Measurements from ENCODE around the gene GINS3. TPM values are rescaled to one million over a fixed set of nuclear protein-coding genes. Genes with fewer than 3 reads are reported as not detected.

GINS3 gene
- total RNA-seq, 1 experiment from 2014 or later, result 11.3 TPM

DNA sequence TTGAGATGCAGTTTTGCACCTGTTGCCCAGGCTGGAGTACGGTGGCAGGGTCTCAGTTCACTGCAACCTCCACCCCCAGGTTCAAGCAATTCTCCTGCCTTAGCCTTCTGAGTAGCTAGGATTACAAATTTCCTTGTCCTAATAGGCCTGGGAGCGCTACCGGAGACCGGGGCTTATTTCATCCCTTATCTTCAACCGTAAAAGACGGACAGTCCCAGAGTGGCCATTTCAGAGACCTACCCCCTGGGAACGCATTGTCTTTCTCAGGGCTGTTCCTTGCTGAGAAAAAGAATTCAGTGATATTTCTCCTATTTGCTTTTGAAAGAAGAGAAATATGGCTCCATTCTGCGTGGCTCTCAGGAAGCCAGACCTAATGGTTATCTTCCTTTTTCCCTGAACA, 39.6 kb upstream of the GINS3 start:
- 0 out of 2 replicates have a peak, but pooled peaks cover 7% of the 10 kb centered on the region for H3K9me2 ChIP-seq (ENCODE audit: insufficient read depth)
- H3K4me3 ChIP-seq, result no peak overlapping the region
- H3K36me3 ChIP-seq (ENCODE audit: low read depth), result no peaks in the 10 kb centered on the region
- H3K79me2 ChIP-seq (ENCODE audit: low read depth), result no peaks in the 10 kb centered on the region
- CTCF ChIA-PET, result no interaction called here
- no peaks in the 10 kb centered on the region for H4K20me1 ChIP-seq (ENCODE audit: insufficient read depth)
- POLR2A ChIA-PET (ENCODE audit: unreplicated experiment), result no interaction called here
- DNase-seq, result no peak
- intact Hi-C loops (cut with micrococcal nuclease; ENCODE audit: unreplicated experiment), result no loop called here
- no TSS peak for BruUV-seq (replicated peaks)
- H3K27ac ChIP-seq, result no peak overlapping the region
- no peaks in the 10 kb centered on the region; the same call in 1 of the 2 replicates for H3K9me3 ChIP-seq (ENCODE audit: insufficient read depth, low read depth)
- no peak overlapping the region for H2AFZ ChIP-seq
- TF ChIP-seq, protein P1, sequence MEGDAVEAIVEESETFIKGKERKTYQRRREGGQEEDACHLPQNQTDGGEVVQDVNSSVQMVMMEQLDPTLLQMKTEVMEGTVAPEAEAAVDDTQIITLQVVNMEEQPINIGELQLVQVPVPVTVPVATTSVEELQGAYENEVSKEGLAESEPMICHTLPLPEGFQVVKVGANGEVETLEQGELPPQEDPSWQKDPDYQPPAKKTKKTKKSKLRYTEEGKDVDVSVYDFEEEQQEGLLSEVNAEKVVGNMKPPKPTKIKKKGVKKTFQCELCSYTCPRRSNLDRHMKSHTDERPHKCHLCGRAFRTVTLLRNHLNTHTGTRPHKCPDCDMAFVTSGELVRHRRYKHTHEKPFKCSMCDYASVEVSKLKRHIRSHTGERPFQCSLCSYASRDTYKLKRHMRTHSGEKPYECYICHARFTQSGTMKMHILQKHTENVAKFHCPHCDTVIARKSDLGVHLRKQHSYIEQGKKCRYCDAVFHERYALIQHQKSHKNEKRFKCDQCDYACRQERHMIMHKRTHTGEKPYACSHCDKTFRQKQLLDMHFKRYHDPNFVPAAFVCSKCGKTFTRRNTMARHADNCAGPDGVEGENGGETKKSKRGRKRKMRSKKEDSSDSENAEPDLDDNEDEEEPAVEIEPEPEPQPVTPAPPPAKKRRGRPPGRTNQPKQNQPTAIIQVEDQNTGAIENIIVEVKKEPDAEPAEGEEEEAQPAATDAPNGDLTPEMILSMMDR (conservative IDR thresholded peaks at IDR 0.05), result no peak
- TF ChIP-seq EZH2 (IDR thresholded peaks at IDR 0.05; ENCODE audit: low read depth), result no peak
- no peaks in the 10 kb centered on the region for H3F3A ChIP-seq (ENCODE audit: insufficient read depth, low read depth)
- no peaks in the 10 kb centered on the region for H3K4me1 ChIP-seq (replicated peaks; ENCODE audit: insufficient read depth)
- H3K4me2 ChIP-seq, result no peak overlapping the region
- no peaks in the 10 kb centered on the region for H3K27me3 ChIP-seq (ENCODE audit: insufficient read depth, low read depth)

DNA sequence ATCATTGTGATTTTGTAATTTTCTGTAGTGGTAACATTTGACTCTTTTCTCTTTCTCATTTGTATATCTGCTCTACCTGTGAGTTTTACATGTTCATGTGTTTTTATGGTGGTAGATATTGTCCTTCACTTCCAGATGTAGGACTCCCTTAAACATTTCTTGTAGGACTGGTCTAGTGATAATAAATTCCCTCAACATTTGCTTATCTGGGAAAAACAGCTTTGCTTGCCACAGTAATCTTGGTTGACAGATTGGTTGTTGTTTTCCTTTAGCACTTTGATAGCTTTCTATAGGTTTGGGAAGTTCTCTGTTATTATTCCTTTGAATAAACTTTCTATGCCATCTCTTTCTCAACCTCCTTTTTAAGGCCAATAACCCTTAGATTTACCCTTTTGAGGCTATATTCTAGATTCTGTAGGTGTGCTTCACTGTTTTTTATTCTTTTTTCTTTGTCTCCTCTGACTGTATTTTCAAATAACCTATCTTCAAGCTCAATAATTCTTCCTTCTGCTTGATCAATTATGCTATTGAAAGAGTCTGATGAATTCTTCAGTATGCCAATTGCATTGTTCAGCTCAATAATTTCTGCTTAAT, 32.1 kb upstream of the GINS3 start:
- H4K20me1 ChIP-seq (ENCODE audit: insufficient read depth), result no peaks in the 10 kb centered on the region
- TF ChIP-seq, protein P1 (conservative IDR thresholded peaks at IDR 0.05), result no peak
- no peak for TF ChIP-seq EZH2 (IDR thresholded peaks at IDR 0.05; ENCODE audit: low read depth)
- no peak overlapping the region for H2AFZ ChIP-seq
- H3K9me2 ChIP-seq (ENCODE audit: insufficient read depth), result 0 out of 2 replicates have a peak, but pooled peaks cover 4% of the 10 kb centered on the region
- no peaks in the 10 kb centered on the region for H3K36me3 ChIP-seq (ENCODE audit: low read depth)
- H3K9me3 ChIP-seq (ENCODE audit: insufficient read depth, low read depth), result peaks cover 9% of the 10 kb centered on the region
- H3F3A ChIP-seq (ENCODE audit: insufficient read depth, low read depth), result no peaks in the 10 kb centered on the region; the same call in 1 of the 2 replicates
- H3K4me3 ChIP-seq, result no peak overlapping the region
- DNase-seq, result no peak
- no peak overlapping the region for H3K4me2 ChIP-seq
- no peaks in the 10 kb centered on the region for H3K27me3 ChIP-seq (ENCODE audit: insufficient read depth, low read depth)
- ChIA-PET CTCF (no interaction called here), POLR2A (ENCODE audit: unreplicated experiment) (no interaction called here)
- no TSS peak for BruUV-seq (replicated peaks)
- no peaks in the 10 kb centered on the region for H3K79me2 ChIP-seq (ENCODE audit: low read depth)
- H3K27ac ChIP-seq, result no peak overlapping the region
- intact Hi-C loops (cut with micrococcal nuclease; ENCODE audit: unreplicated experiment), result no loop called here
- no peaks in the 10 kb centered on the region for H3K4me1 ChIP-seq (replicated peaks; ENCODE audit: insufficient read depth)

DNA sequence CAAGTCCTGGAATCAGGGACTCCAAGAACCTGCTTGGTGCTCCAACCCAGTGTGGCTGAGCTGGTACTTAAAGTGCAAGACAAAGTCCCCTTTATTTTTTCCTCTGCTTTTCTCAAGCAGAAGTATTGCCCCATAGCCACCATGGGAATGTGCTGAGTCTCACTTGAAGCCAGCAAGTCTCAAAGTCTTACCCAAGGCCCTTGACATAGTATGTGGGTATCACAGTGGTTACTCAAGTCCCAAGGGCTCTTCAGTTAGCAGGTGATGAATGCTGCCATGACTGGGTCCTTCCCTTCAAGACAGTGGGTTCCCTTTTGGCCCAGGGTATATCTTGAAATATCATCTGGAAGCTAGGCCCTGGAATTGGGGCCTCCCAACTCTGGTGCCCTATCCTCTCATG, 30.5 kb upstream of the GINS3 start:
- POLR2A ChIA-PET (ENCODE audit: unreplicated experiment), result no interaction called here
- Histone ChIP-seq H3K79me2 (ENCODE audit: low read depth) (no peaks in the 10 kb centered on the region), H3K27ac (no peak overlapping the region), H3K9me3 (ENCODE audit: insufficient read depth, low read depth) (peaks cover 9% of the 10 kb centered on the region), H3K27me3 (ENCODE audit: insufficient read depth, low read depth) (no peaks in the 10 kb centered on the region), H3K36me3 (ENCODE audit: low read depth) (no peaks in the 10 kb centered on the region), H3F3A (ENCODE audit: insufficient read depth, low read depth) (peaks cover 3% of the 10 kb centered on the region; the same call in 1 of the 2 replicates), H3K4me3 (no peak overlapping the region), H4K20me1 (ENCODE audit: insufficient read depth) (no peaks in the 10 kb centered on the region), H2AFZ (no peak overlapping the region), H3K4me1 (replicated peaks; ENCODE audit: insufficient read depth) (peaks cover 15% of the 10 kb centered on the region), H3K4me2 (no peak overlapping the region), H3K9me2 (ENCODE audit: insufficient read depth) (no peaks in the 10 kb centered on the region)
- no peak for DNase-seq
- intact Hi-C loops (cut with micrococcal nuclease; ENCODE audit: unreplicated experiment), result no loop called here
- TF ChIP-seq, protein P1 (conservative IDR thresholded peaks at IDR 0.05), result no peak
- no peak for TF ChIP-seq EZH2 (IDR thresholded peaks at IDR 0.05; ENCODE audit: low read depth)
- no TSS peak for BruUV-seq (replicated peaks)
- CTCF ChIA-PET, result no interaction called here

Measured in PC-9 (cell line).